GM08714 (cell line): ENCODE data around the gene UBE2QL1.

Experiments used
- H3K4me3 ChIP-seq: fragments of 200-500 bp; sonication (Bioruptor generic); 2 replicates; pipeline ENCODE4 v1.5.1; 2014; ENCODE audit warnings: mild to moderate bottlenecking, low read length, inconsistent platforms
- ZNF274 ChIP-seq: IDR thresholded peaks from 2 replicates; pipeline ENCODE4 v1.6.1; 2012; ENCODE audit warnings: mild to moderate bottlenecking, low read depth, low read length

Gene UBE2QL1

DNA sequence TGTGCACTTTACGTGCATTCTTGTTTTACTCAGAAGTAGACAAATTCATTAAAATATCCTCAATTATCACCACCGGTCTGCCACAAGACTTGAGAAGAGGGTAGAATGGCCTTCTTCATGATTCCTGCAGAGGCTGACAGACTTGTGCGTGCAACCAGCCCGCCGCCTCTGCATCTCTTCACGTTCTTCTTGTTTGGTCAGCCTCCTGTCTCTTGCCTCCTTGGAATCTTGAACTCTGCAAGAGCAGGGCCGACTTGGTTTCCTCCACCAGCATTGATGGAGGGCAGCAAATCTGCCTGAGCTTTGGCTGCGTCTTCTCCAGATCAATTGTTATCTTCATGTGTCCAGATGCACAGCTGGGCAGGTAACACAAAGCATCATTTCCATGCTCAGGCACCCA, 20.2 kb downstream of the UBE2QL1 start:
- no peak for TF ChIP-seq ZNF274
- H3K4me3 ChIP-seq = no peak overlapping the region

DNA sequence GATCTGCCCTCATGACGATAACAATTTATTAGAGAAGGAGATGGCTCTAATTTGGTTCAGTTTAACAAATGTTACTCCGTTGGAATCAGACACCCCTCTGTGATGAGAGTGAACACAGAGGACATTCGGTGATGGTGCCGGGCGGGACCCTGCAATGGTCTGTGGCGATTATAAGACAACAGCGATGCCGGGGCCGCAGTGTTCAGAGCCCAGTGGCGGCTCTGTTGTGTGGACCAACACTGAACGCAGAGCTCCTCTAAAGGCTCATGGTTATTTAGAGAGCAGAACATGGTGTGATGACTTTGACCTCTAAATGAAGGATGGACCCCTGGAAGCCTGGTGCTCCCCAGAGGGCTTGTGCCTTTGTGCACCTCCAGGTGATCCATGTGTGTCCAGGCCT, 21.2 kb downstream of the UBE2QL1 start:
- no peak for TF ChIP-seq ZNF274
- no peak overlapping the region for H3K4me3 ChIP-seq

- TF ChIP-seq ZNF274 = no peak
- H3K4me3 ChIP-seq = no peak overlapping the region
Observed at GRCh38 chr5:6470672-6471071, 22.0 kb downstream of the UBE2QL1 start.

DNA sequence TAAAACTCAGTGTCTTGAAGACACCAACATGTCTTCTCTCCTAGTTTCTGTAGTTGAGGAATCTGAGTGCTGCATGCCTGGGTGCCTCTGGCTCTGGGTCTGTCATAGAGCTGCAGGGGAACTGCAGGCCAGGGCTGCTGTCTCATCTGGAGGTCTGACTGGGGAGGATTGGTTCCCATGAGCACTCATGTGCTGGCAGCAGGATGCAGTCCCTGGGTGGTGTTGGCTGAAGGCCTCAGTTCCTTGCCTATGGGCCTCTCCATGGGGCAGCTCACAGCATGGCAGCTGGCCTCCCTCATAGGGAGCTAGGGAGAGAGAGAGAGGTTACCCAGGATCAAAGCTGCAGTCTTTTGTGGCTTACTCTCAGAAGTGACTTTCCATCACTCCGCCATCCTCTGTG, 22.6 kb downstream of the UBE2QL1 start:
- no peak overlapping the region for H3K4me3 ChIP-seq
- TF ChIP-seq ZNF274 = no peak

DNA sequence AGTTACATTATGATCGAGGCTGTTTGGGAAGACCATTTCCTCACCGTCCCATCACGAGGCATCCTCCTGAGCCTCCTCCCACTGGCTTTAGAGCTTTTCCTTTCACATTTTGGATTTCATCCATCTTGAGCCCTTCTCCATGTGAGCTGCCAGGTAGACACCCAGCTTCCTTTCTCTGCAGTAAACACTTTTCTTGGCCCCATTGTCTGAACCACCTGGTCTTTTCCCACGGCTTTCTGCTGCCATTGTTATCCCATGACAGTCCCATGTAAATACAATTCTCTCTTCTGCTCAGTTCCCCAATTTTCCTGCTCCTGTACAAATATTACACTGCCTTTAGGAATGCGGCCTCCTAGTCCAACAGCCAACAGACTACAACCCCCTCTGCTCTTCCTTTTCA, 24.1 kb downstream of the UBE2QL1 start:
- H3K4me3 ChIP-seq = no peak overlapping the region

DNA sequence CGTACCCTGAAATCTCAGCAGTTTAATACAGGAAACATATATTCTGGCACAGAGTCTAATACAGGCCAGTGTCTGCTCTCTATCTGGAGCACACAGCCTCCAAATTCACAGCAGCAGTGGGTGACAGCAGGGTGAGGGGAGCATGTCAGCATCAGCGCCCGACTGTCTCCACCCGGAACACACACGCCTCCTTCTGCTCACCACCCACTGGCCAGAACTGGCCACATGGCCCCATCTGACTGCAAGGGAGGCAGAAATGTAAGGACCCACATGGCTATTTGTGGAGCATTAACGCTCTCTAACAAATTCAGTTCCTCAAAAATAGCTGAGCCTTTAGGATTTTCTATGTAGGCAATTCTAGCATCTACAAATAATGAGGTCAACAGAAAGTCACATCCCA, 24.6 kb downstream of the UBE2QL1 start:
- no peak for TF ChIP-seq ZNF274
- H3K4me3 ChIP-seq = no peak overlapping the region

More for the DNA sequence above, 24.1 kb downstream of the UBE2QL1 start:
- TF ChIP-seq ZNF274 = no peak

DNA sequence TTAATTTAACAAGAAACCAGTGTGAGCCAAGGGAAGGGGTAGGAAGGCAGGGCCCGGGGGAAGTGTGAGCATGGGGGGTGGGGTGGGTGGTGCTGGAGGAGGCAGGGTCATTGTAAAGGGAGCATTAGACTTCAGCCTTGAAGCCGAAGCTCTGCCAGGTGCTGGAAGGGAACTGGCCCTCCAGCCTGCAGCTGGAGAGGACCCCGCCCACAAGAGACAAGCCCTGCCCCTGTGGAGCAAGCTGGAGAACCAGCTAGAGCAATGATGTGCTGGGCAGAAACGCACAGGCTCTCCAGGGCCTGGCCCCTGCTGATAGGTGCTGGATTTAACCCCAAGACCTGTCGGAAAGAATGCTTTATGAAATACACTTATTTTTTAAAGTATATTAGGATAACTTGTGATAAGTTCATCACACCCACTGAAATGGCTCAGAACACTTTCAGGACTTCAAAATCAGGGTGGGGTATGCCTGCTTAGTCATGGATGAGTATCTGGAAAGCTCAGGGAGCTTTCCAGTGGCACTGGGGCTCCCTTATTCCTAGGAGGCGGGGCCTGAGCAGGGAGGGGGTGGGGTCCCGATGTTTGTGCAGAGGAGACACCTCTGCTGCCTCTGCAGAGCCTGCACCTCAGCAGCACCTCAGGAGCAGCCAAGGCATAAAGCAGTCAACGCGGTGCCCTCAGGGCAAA, 27.1 kb downstream of the UBE2QL1 start:
- TF ChIP-seq ZNF274 = no peak
- H3K4me3 ChIP-seq = no peak overlapping the region

DNA sequence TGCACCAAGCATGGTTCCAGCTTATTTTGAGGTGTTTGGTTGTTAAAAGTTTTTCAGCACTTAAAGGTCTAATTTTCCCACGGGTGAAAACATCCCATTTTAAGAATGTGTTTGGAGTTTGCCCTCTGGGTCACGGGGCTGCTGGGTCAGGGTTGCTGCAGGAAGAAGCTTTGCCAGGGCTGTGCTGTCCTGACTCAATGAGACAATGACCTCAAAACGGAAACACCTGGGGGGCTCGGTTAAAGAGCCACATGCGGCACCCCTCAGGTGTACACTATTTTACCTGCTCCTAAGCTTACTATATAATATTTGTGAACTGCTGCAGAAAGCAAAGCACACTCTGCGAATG, 27.6 kb downstream of the UBE2QL1 start:
- H3K4me3 ChIP-seq = no peak overlapping the region
- no peak for TF ChIP-seq ZNF274

DNA sequence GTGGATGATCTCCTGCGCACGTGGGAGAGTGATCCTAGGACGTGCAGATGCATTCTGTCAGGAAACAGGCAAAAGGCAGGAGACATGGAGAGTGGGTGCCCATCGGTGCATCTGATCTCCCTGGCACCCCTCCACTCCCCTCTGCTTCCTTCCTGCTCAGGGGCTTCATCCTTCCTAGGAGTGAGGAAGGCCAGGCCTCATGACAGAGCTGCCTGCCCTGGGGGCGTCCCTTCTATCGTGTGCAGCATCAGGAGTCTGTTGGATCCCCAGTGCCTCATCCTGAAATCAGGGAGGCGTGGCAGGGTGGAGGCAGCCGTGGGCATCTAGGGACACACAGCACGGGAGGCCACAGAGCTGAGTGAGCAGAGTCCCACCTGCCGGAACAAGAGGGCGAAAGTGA, 30.1 kb downstream of the UBE2QL1 start:
- H3K4me3 ChIP-seq = no peak overlapping the region
- TF ChIP-seq ZNF274 = no peak

DNA sequence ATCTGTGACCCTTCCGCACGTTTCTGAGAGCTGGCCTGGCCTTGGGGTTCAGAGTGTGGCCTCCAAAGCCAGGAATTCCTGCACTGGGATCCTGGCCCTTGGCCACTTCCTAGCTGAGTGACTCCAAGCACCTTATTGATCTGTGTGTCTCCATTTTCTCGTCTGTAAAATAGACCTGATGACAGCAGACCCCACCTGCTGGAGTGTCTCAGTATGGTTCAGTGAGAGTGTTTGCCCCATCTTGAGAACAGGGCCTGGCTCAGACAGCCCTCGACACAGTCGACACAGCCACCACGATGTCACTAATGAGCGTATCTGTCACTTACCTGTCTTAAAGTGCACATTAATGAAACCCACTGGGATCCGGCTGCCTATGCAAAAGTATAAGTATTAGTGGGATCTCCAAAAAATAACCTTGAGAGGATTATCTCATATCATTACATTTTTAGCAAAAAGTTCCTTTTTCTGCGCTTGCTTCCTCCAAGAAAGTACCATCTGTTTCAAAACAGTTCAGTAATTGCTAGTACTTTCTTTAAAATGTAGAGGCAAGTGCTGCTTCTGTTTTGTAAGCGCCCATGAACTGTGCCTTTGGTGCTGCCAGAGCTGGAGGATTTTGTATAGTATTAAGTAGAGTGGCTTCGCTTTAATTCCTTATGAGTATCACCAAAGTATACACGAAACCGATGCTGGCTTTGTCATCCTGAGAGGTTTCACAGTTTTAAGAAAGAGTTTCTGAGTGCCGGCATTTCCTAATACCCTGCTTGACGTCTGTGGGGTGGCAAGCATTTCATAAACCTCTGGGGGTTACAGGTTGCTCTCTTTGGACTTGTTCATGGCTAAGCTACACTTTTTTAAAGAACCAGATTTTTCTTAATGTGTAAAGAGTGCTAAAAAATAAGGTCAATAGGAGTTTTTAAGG, 31.7 kb downstream of the UBE2QL1 start:
- H3K4me3 ChIP-seq = no peak overlapping the region

GRCh38 chr5:6482735-6483134, 34.1 kb downstream of the UBE2QL1 start:
- H3K4me3 ChIP-seq = no peak overlapping the region
- TF ChIP-seq ZNF274 = no peak

More for the DNA sequence above, 31.7 kb downstream of the UBE2QL1 start:
- no peak for TF ChIP-seq ZNF274

DNA sequence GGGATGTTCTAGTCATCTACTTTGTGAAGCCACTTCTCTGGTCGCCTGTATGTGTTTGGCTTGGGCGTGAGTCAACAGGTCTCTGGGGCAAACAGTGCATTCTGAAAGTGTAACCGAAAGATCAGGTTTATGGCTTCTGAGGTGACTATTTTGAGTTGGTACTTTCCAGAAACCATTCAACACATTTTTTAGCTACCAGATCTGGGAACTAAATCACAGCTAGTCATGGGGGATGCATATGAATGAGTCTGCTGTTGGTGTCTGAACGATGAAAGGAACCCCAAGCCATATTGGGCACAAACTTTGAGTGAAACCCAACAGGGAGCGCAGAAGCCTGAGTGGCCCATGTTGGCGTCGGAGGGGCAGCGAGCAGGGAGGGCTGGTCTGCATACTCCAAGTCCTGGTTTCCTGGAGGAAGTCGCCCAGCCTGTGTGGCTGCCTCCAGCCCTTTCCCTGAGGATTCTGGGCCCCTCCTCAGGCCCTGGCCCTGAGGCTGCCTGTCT, 35.3 kb downstream of the UBE2QL1 start:
- no peak for TF ChIP-seq ZNF274
- peak overlapping the region; percentile 27; the same call in 1 of the 2 replicates for H3K4me3 ChIP-seq

DNA sequence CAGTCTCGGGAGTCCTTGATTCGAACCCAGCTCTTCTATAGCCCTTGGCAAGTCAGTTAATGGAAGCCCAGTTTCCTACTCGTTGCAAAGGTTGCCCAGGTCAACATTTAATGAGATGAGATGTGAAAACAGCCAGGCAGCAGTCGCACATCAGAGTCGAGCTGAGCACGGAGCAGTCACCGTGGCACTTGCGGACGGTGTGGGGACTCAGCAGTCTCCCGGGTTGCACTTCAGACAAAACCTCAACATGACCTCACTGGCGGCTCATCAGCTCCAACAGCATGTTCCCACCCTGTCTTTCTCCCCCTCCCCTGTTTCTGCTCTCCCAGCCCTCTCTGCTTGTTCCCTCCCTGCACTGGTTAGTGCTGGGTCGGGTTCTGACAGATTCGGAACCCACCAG, 35.8 kb downstream of the UBE2QL1 start:
- peak overlapping the region; percentile 27; the same call in 1 of the 2 replicates for H3K4me3 ChIP-seq
- TF ChIP-seq ZNF274 = no peak

- TF ChIP-seq ZNF274 = no peak
Observed at GRCh38 chr5:6484899-6485298, 36.2 kb downstream of the UBE2QL1 start.

GRCh38 chr5:6485441-6485840, 36.8 kb downstream of the UBE2QL1 start:
- no peak for TF ChIP-seq ZNF274
- no peak overlapping the region for H3K4me3 ChIP-seq

More at GRCh38 chr5:6484899-6485298, 36.2 kb downstream of the UBE2QL1 start:
- H3K4me3 ChIP-seq = no peak overlapping the region; the same call in 1 of the 2 replicates
